Measurements from ENCODE around the gene SPEG.

SPEG gene

DNA sequence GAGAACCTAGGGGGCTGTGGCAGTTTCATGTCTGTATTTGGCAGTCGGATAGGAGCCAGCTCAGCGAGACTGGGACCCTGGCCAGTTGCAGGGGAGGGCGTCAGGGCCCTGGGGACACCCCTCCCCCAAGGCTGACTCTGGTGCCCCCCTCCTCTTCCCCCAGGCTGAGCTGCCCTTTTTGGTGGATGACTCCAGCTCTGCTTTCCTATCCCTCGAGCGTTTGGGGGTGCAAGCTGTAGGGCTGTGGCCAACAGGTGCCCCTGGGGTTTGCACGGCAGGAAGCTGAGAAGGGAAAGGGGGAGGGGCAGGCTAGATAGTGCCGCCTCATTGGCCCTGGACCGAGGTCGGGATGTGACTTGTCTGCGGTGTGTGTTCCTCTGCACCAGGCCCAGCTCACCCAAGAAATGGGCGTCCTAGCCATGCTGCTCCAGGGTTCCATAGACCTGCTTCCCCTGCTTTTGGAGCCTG lies 26.4 kb downstream of the SPEG start:
- H3K27ac ChIP-seq (ENCODE audit: low read depth, low read length), result no peak overlapping the region
- H3K4me2 ChIP-seq (ENCODE audit: low read length), result peak overlapping the region; percentile 26; the same call in 1 of the 2 replicates
- no peaks in the 10 kb centered on the region for H3K9me3 ChIP-seq (ENCODE audit: control insufficient read depth, insufficient read depth, low read length)

DNA sequence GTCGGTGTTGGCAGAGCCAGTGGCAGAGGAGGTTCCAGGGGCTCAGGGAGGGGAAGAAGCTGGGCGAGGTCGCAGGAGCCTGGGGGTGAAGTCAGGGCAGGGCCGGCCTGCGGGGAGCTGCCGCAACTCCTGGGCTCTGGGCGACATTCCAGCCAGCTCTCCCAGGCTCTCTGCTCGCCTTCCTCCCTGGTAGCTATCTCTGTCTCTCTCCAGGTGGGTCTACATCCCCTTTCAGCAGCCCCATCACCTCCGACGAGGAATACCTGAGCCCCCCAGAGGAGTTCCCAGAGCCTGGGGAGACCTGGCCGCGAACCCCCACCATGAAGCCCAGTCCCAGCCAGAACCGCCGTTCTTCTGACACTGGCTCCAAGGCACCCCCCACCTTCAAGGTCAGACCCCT lies 27.0 kb downstream of the SPEG start:
- no peak overlapping the region for H3K4me2 ChIP-seq (ENCODE audit: low read length)
- no peaks in the 10 kb centered on the region for H3K79me2 ChIP-seq (ENCODE audit: control insufficient read depth, low read length)
- no peaks in the 10 kb centered on the region for H4K20me1 ChIP-seq (ENCODE audit: control insufficient read depth, insufficient read depth, low read depth, low read length)
- H3K27ac ChIP-seq (ENCODE audit: low read depth, low read length), result no peak overlapping the region
- H3K4me1 ChIP-seq (ENCODE audit: control insufficient read depth, low read length), result peaks cover 7% of the 10 kb centered on the region
- no peaks in the 10 kb centered on the region for H3K9me2 ChIP-seq (replicated peaks; ENCODE audit: control insufficient read depth, low read length)
- H3K27me3 ChIP-seq (ENCODE audit: control insufficient read depth, low read length), result no peaks in the 10 kb centered on the region
- H3K9me3 ChIP-seq (ENCODE audit: control insufficient read depth, insufficient read depth, low read length), result no peaks in the 10 kb centered on the region
- TF ChIP-seq EZH2phosphoT487 (IDR thresholded peaks at IDR 0.05; ENCODE audit: borderline replicate concordance, low read length), result no peak
- TF ChIP-seq, protein P1, sequence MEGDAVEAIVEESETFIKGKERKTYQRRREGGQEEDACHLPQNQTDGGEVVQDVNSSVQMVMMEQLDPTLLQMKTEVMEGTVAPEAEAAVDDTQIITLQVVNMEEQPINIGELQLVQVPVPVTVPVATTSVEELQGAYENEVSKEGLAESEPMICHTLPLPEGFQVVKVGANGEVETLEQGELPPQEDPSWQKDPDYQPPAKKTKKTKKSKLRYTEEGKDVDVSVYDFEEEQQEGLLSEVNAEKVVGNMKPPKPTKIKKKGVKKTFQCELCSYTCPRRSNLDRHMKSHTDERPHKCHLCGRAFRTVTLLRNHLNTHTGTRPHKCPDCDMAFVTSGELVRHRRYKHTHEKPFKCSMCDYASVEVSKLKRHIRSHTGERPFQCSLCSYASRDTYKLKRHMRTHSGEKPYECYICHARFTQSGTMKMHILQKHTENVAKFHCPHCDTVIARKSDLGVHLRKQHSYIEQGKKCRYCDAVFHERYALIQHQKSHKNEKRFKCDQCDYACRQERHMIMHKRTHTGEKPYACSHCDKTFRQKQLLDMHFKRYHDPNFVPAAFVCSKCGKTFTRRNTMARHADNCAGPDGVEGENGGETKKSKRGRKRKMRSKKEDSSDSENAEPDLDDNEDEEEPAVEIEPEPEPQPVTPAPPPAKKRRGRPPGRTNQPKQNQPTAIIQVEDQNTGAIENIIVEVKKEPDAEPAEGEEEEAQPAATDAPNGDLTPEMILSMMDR (IDR thresholded peaks at IDR 0.05; ENCODE audit: low read depth, low read length, poor library complexity, severe bottlenecking), result no peak
- H3K4me3 ChIP-seq (ENCODE audit: low read length), result no peak overlapping the region
- H3F3A ChIP-seq (ENCODE audit: control insufficient read depth, insufficient read depth), result no peaks in the 10 kb centered on the region
- H3K36me3 ChIP-seq (ENCODE audit: control insufficient read depth, low read length), result no peaks in the 10 kb centered on the region

More for the DNA sequence above, 26.4 kb downstream of the SPEG start:
- Histone ChIP-seq H3K4me3 (ENCODE audit: low read length) (no peak overlapping the region), H3K27me3 (ENCODE audit: control insufficient read depth, low read length) (no peaks in the 10 kb centered on the region), H3K4me1 (ENCODE audit: control insufficient read depth, low read length) (peaks cover 7% of the 10 kb centered on the region), H3K79me2 (ENCODE audit: control insufficient read depth, low read length) (no peaks in the 10 kb centered on the region), H3K36me3 (ENCODE audit: control insufficient read depth, low read length) (no peaks in the 10 kb centered on the region), H4K20me1 (ENCODE audit: control insufficient read depth, insufficient read depth, low read depth, low read length) (no peaks in the 10 kb centered on the region), H3K9me2 (replicated peaks; ENCODE audit: control insufficient read depth, low read length) (no peaks in the 10 kb centered on the region), H3F3A (ENCODE audit: control insufficient read depth, insufficient read depth) (no peaks in the 10 kb centered on the region)
- no peak for TF ChIP-seq EZH2phosphoT487 (IDR thresholded peaks at IDR 0.05; ENCODE audit: borderline replicate concordance, low read length)
- TF ChIP-seq, protein P1 (IDR thresholded peaks at IDR 0.05; ENCODE audit: low read depth, low read length, poor library complexity, severe bottlenecking), result no peak

DNA sequence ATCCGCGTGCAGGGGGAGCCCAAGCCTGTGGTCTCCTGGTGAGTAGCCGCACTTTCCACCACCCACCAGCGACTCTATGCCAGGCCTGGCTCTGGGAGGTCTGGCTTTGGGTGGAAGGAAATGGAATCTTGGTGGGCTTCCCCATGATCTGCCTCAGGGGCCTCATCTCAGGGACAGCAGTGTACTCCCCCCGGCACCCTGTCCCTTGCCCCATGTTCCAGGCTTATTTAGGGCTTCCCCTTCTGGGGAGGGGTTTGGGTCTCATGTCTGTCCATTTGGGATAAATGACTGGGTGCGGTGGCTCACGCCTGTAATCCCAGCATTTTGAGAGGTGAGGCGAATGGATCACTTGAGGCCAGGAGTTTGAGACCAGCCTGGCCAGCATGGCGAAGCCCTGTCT lies 27.7 kb downstream of the SPEG start:
- Histone ChIP-seq H3K4me2 (ENCODE audit: low read length) (no peak overlapping the region), H3F3A (ENCODE audit: control insufficient read depth, insufficient read depth) (no peaks in the 10 kb centered on the region), H3K4me3 (ENCODE audit: low read length) (no peak overlapping the region), H3K4me1 (ENCODE audit: control insufficient read depth, low read length) (peaks cover 7% of the 10 kb centered on the region), H3K27me3 (ENCODE audit: control insufficient read depth, low read length) (no peaks in the 10 kb centered on the region), H4K20me1 (ENCODE audit: control insufficient read depth, insufficient read depth, low read depth, low read length) (no peaks in the 10 kb centered on the region), H3K36me3 (ENCODE audit: control insufficient read depth, low read length) (no peaks in the 10 kb centered on the region), H3K9me2 (replicated peaks; ENCODE audit: control insufficient read depth, low read length) (no peaks in the 10 kb centered on the region), H3K79me2 (ENCODE audit: control insufficient read depth, low read length) (no peaks in the 10 kb centered on the region), H3K27ac (ENCODE audit: low read depth, low read length) (no peak overlapping the region), H3K9me3 (ENCODE audit: control insufficient read depth, insufficient read depth, low read length) (no peaks in the 10 kb centered on the region)
- no peak for TF ChIP-seq EZH2phosphoT487 (IDR thresholded peaks at IDR 0.05; ENCODE audit: borderline replicate concordance, low read length)
- TF ChIP-seq, protein P1 (IDR thresholded peaks at IDR 0.05; ENCODE audit: low read depth, low read length, poor library complexity, severe bottlenecking), result no peak

Data from DOHH2 (cell line).